ENCODE results near the gene HIVEP3.

HIVEP3 gene

DNA sequence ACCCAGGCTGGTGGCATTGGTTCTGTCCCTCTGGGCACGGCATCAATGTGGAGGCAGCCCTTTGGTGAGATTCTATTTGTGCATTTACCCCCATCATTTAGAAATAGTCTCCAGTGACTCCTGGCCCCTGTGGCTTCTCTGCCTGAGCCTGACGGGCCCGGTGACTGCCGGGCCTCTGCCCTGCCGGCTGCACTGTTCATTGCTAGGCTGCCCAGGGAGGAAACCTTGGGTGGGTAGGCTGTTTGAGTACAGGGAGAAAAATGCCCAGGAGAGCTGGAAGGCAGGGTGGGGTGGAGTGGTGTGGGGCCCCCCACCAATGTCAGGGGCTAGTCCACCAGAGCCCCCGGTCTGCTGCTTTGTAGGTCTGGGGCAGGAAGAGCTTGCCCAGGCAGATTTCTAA is 410.9 kb downstream of the HIVEP3 start:
- no peaks in the 10 kb centered on the region for H3K36me3 ChIP-seq (ENCODE audit: insufficient read depth)
- TF ChIP-seq CTCF (conservative IDR thresholded peaks at IDR 0.05; ENCODE audit: low read depth, low read length): no peak
- H3K27me3 ChIP-seq (ENCODE audit: insufficient read depth, low read depth): no peaks in the 10 kb centered on the region
- H3K27ac ChIP-seq: no peak overlapping the region
- H4K20me1 ChIP-seq (ENCODE audit: insufficient read depth): no peaks in the 10 kb centered on the region
- peaks cover 8% of the 10 kb centered on the region for H3K4me1 ChIP-seq (ENCODE audit: low read depth, poor library complexity, severe bottlenecking)
- H3K79me2 ChIP-seq (ENCODE audit: insufficient read depth, low read depth): no peaks in the 10 kb centered on the region
- no peak overlapping the region for H3K9ac ChIP-seq
- no peak overlapping the region for H2AFZ ChIP-seq (ENCODE audit: low read depth)
- no peak overlapping the region for H3K4me3 ChIP-seq (IDR thresholded peaks at IDR 0.05; ENCODE audit: insufficient read depth, low read depth, low read length)
- H3K4me2 ChIP-seq: no peak overlapping the region

DNA sequence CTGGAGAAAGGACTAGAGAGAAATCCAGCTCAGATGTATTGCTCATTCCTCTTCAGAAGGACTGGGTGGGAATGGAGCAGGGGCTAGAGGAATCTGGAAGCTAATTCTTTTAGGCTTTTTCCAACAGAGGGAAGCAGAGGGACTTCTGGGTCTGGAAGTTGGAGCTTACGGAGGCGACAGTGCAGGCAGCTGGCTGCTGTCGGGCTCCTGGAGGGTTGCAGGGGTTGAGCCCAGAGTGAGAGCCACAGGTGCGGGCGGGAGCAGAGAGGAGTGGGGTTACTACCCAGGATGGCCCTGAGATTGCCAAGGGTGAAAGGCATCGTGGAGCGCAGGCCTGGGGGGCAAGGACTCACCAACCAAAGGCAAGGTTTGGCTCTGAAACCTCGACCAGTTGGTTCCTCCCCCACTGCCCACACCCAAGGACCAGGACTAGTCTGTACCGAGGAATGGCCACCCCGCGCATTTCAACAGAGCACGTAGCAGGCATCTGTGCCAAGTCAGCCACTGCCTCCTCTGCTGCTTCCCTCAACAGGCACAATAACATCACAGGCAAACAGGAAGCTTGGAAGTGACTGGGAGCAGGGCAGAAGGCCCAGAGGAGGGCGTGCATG is 411.5 kb downstream of the HIVEP3 start:
- no peaks in the 10 kb centered on the region for H3K36me3 ChIP-seq (ENCODE audit: insufficient read depth)
- no peaks in the 10 kb centered on the region for H3K79me2 ChIP-seq (ENCODE audit: insufficient read depth, low read depth)
- H3K27ac ChIP-seq: no peak overlapping the region
- H3K4me3 ChIP-seq (IDR thresholded peaks at IDR 0.05; ENCODE audit: insufficient read depth, low read depth, low read length): no peak overlapping the region
- H3K9ac ChIP-seq: no peak overlapping the region
- H4K20me1 ChIP-seq (ENCODE audit: insufficient read depth): no peaks in the 10 kb centered on the region
- no peak for TF ChIP-seq CTCF (conservative IDR thresholded peaks at IDR 0.05; ENCODE audit: low read depth, low read length)
- no peaks in the 10 kb centered on the region for H3K27me3 ChIP-seq (ENCODE audit: insufficient read depth, low read depth)
- H3K4me2 ChIP-seq: no peak overlapping the region
- no peak overlapping the region for H2AFZ ChIP-seq (ENCODE audit: low read depth)
- peaks cover 8% of the 10 kb centered on the region for H3K4me1 ChIP-seq (ENCODE audit: low read depth, poor library complexity, severe bottlenecking)

- no peak overlapping the region for H3K27ac ChIP-seq
- TF ChIP-seq CTCF (conservative IDR thresholded peaks at IDR 0.05; ENCODE audit: low read depth, low read length): no peak
- no peaks in the 10 kb centered on the region for H3K36me3 ChIP-seq (ENCODE audit: insufficient read depth)
- H3K4me3 ChIP-seq (IDR thresholded peaks at IDR 0.05; ENCODE audit: insufficient read depth, low read depth, low read length): no peak overlapping the region
- no peaks in the 10 kb centered on the region for H3K79me2 ChIP-seq (ENCODE audit: insufficient read depth, low read depth)
- peaks cover 8% of the 10 kb centered on the region for H3K4me1 ChIP-seq (ENCODE audit: low read depth, poor library complexity, severe bottlenecking)
- H4K20me1 ChIP-seq (ENCODE audit: insufficient read depth): no peaks in the 10 kb centered on the region
- no peak overlapping the region for H3K4me2 ChIP-seq
- H3K27me3 ChIP-seq (ENCODE audit: insufficient read depth, low read depth): no peaks in the 10 kb centered on the region
- H2AFZ ChIP-seq (ENCODE audit: low read depth): no peak overlapping the region
- H3K9ac ChIP-seq: no peak overlapping the region
These were observed 414.3 kb downstream of the HIVEP3 start for GRCh38 chr1:41504114-41505035.

- Histone ChIP-seq H3K36me3 (ENCODE audit: insufficient read depth) (no peaks in the 10 kb centered on the region), H3K27ac (no peak overlapping the region), H3K4me2 (no peak overlapping the region), H3K79me2 (ENCODE audit: insufficient read depth, low read depth) (no peaks in the 10 kb centered on the region), H3K27me3 (ENCODE audit: insufficient read depth, low read depth) (no peaks in the 10 kb centered on the region), H3K4me3 (IDR thresholded peaks at IDR 0.05; ENCODE audit: insufficient read depth, low read depth, low read length) (no peak overlapping the region), H2AFZ (ENCODE audit: low read depth) (no peak overlapping the region), H4K20me1 (ENCODE audit: insufficient read depth) (no peaks in the 10 kb centered on the region), H3K4me1 (ENCODE audit: low read depth, poor library complexity, severe bottlenecking) (peaks cover 8% of the 10 kb centered on the region), H3K9ac (no peak overlapping the region)
- TF ChIP-seq CTCF (conservative IDR thresholded peaks at IDR 0.05; ENCODE audit: low read depth, low read length): no peak; the same call in 1 of the 2 replicates
These were observed 415.1 kb downstream of the HIVEP3 start for GRCh38 chr1:41503538-41504113.

Data from KMS-11 (cell line).